GM12878 (cell line): Measurements from ENCODE around the gene RIMS1. TPM values are rescaled to one million over a fixed set of nuclear protein-coding genes. Genes with fewer than 3 reads are reported as not detected.
A peak's percentile ranks its signal among the peaks of the same experiment; 100 is the strongest.

Experiments
- ATAC-seq: fragments of 200-7000 bp; cut with Tn5 transposase; 3 replicates; pipeline ENCODE4 v1.9.1; 2020; ENCODE audit warnings: mild to moderate bottlenecking, moderate library complexity
- BruUV-seq: library from RNA; stranded (reverse); fragments of 400-500 nt; replicated peaks from 2 replicates; lab custom pipeline; 2021; lab: Mats Ljungman, UMichigan
- CTCF ChIA-PET: fragments of 300-600 bp; sonication (Branson Sonifier 250); formaldehyde crosslinking; extraction: SDS; loops from one replicate; lab custom pipeline; 2021; ENCODE audit warnings: inconsistent platforms; lab: Yijun Ruan, JAX
- POLR2A ChIA-PET: fragments of 350-600 bp; formaldehyde crosslinking; extraction: SDS; loops from one replicate; lab custom pipeline; 2021; ENCODE audit warnings: inconsistent platforms; lab: Charles Lee
- RAD21 ChIA-PET: fragments of 300-600 bp; sonication (Branson Sonifier 250); formaldehyde crosslinking; loops from one replicate; lab custom pipeline; 2023; ENCODE audit warnings: antibody characterized with exemption; ENCODE audit not compliant: unreplicated experiment; lab: Charles Lee
- SMC1A ChIA-PET: fragments of 300-600 bp; sonication (Branson Sonifier 250); formaldehyde crosslinking; loops from one replicate; lab custom pipeline; 2023; ENCODE audit not compliant: unreplicated experiment, uncharacterized antibody; lab: Charles Lee
- DNase-seq: peaks from one replicate; pipeline ENCODE4 v3.0.0-alpha.2; 2011; ENCODE audit warnings: low read depth, low spot score
- FAIRE-seq: peaks from 3 replicates; lab custom pipeline; 2011; peaks lifted over from hg19 to GRCh38; lab: Jason Lieb, UNC
- H2AFZ ChIP-seq: 2 replicates; pipeline ENCODE4 v1.6.0; 2011; ENCODE audit warnings: low read depth, low read length, control low read depth; ENCODE audit not compliant: control insufficient read depth
- H3K27ac ChIP-seq: 2 replicates; pipeline ENCODE4 v1.5.1; 2011; ENCODE audit warnings: control low read depth; ENCODE audit not compliant: control insufficient read depth, insufficient read depth
- H3K27me3 ChIP-seq, 2 experiments: replicated peaks in 1 of 2; 2 replicates each; pipeline versions ENCODE4 v1.6.0 to v1.6.1; 2011; ENCODE audit warnings: low read length in 1 of 2; ENCODE audit not compliant: control insufficient read depth in 2 of 2, insufficient read depth in 2 of 2
- H3K36me3 ChIP-seq, 2 experiments: 2 replicates each; pipeline ENCODE4 v1.5.1; 2011; ENCODE audit warnings: low read length in 1 of 2; ENCODE audit not compliant: control insufficient read depth in 2 of 2, insufficient read depth in 2 of 2
- H3K4me1 ChIP-seq: 2 replicates; pipeline ENCODE4 v1.6.1; 2011; ENCODE audit warnings: mild to moderate bottlenecking, low read length, moderate library complexity, mixed read lengths; ENCODE audit not compliant: control insufficient read depth, insufficient read depth
- H3K4me2 ChIP-seq: 2 replicates; pipeline ENCODE4 v1.6.0; 2011; ENCODE audit warnings: control low read depth; ENCODE audit not compliant: control insufficient read depth, insufficient read depth
- H3K4me3 ChIP-seq: fragments of 200-600 bp; sonication (generic); 2 replicates; pipeline ENCODE4 v1.5.1; 2016
- H3K79me2 ChIP-seq: 2 replicates; pipeline ENCODE4 v1.6.0; 2011; ENCODE audit warnings: low read length; ENCODE audit not compliant: control insufficient read depth, insufficient read depth
- H3K9ac ChIP-seq: 2 replicates; pipeline ENCODE4 v1.8.0; 2011; ENCODE audit warnings: low read length, control low read depth, mixed read lengths; ENCODE audit not compliant: control insufficient read depth, insufficient read depth
- H3K9me3 ChIP-seq: replicated peaks from 3 replicates; pipeline ENCODE4 v1.5.1; 2011; ENCODE audit warnings: mild to moderate bottlenecking, low read length; ENCODE audit not compliant: control insufficient read depth, insufficient read depth
- H4K20me1 ChIP-seq: 2 replicates; pipeline ENCODE4 v1.6.0; 2011; ENCODE audit not compliant: control insufficient read depth, insufficient read depth
- ATF7 ChIP-seq: fragments of 450-650 bp; IDR thresholded peaks from 2 replicates; pipeline ENCODE4 v1.6.1; 2016; ENCODE audit warnings: low read depth, mild to moderate bottlenecking
- JUNB ChIP-seq: IDR thresholded peaks from 2 replicates; pipeline ENCODE4 v1.6.1; 2016; ENCODE audit warnings: antibody characterized with exemption, mild to moderate bottlenecking
- MEF2B ChIP-seq: fragments of 450-650 bp; IDR thresholded peaks from 2 replicates; pipeline ENCODE4 v1.6.1; 2018; ENCODE audit warnings: mild to moderate bottlenecking, moderate library complexity; ENCODE audit not compliant: partially characterized antibody, poor library complexity, severe bottlenecking
- PML ChIP-seq: IDR thresholded peaks from 2 replicates; pipeline ENCODE4 v1.6.1; 2012; ENCODE audit warnings: low read length, inconsistent platforms
- PRDM15 ChIP-seq: fragments of 450-650 bp; formaldehyde crosslinking; IDR thresholded peaks from 2 replicates; pipeline ENCODE4 v1.4.0; 2020; ENCODE audit warnings: mild to moderate bottlenecking, moderate library complexity
- RAD51 ChIP-seq: fragments of 450-650 bp; IDR thresholded peaks from 2 replicates; pipeline ENCODE4 v1.6.1; 2016; ENCODE audit warnings: moderate library complexity, mild to moderate bottlenecking, inconsistent platforms
- SP1 ChIP-seq: IDR thresholded peaks from one replicate; pipeline ENCODE4 v1.6.1; 2011; ENCODE audit warnings: low read depth, low read length
- ZNF217 ChIP-seq: fragments of 450-650 bp; IDR thresholded peaks from 2 replicates; pipeline ENCODE4 v1.6.1; 2017; ENCODE audit warnings: antibody characterized with exemption, mild to moderate bottlenecking
- ZNF384 ChIP-seq: IDR thresholded peaks from 2 replicates; pipeline ENCODE4 v1.6.1; 2012; ENCODE audit warnings: low read depth, mild to moderate bottlenecking, low read length, improper control_type of control experiment, borderline replicate concordance
- WGBS: methylation state at CpG from one replicate; pipeline ENCODE4 v1.1.6; 2016; ENCODE audit warnings: low lambda C conversion rate; ENCODE audit not compliant: insufficient replicate concordance, insufficient coverage; ENCODE audit errors: missing lambda C conversion rate; 5-methylcytosine and 5-hydroxymethylcytosine counted together
- in situ Hi-C: fragments of 300-500 bp; cut with MboI; formaldehyde crosslinking; loops from 9 replicates; pipeline ENCODE4 v1.14.3; 2018; ENCODE audit warnings: mixed read lengths
- intact Hi-C: fragments of 100-400 bp; cut with micrococcal nuclease; formaldehyde crosslinking; loops from one replicate; pipeline ENCODE4 v1.14.2; 2022; ENCODE audit not compliant: unreplicated experiment
- polyA plus RNA-seq, 11 experiments: library from polyadenylated mRNA; depleted of rRNA in 4 of 11; unstranded in 6 of 11; stranded (reverse) in 5 of 11; fragments of >200 nt; fragmentation: Nextera tagmentation in 4 of 11; fragmentation: Illumina TruSeq in 1 of 11; extraction: Ambion mirVana in 4 of 11; extraction: Trizol in 1 of 11; gene quantifications; 1 replicate in 1 of 11; 2 replicates in 10 of 11; pipeline versions ENCODE4 v1.2.1 to v1.2.3, GENCODE V29; 2011 to 2016; ENCODE audit warnings: inconsistent platforms in 2 of 11, missing spikeins in 2 of 11, low read depth in 1 of 11
- total RNA-seq, 4 experiments: library from RNA; depleted of rRNA in 3 of 4; stranded (reverse); fragments of >200 nt in 3 of 4; fragmentation: Illumina TruSeq in 1 of 4; extraction: Trizol in 1 of 4; gene quantifications; 2 replicates each; pipeline versions ENCODE4 v1.2.1 to v1.2.3, GENCODE V29; 2013 to 2021

RIMS1 gene
- total and polyA plus RNA-seq, 10 of the 15 experiments (the other 5 are each of a cell fraction or from before 2014, with no cell fraction given) = 0.05 to 0.76 (median 0.23) TPM

GRCh38 chr6:72367439-72367838 lies 481.1 kb downstream of the RIMS1 start (continued):
- no peak for TF ChIP-seq ATF7

- no peak overlapping the region for H3K9ac ChIP-seq
- H3K36me3 ChIP-seq = no peaks in the 10 kb centered on the region
- SMC1A ChIA-PET = no interaction called here
- POLR2A ChIA-PET = no interaction called here
- FAIRE-seq = no peak
- CTCF ChIA-PET = no interaction called here
- H3K4me3 ChIP-seq = no peak overlapping the region
- no TSS peak for BruUV-seq
- DNase-seq = no peak
- intact Hi-C loops (no loop called here), in situ Hi-C loops (no loop called here)
- TF ChIP-seq JUNB (no peak), SP1 (no peak), PML (no peak), ZNF217 (no peak), RAD51 (no peak), PRDM15 (CRISPR knock-in tag) (no peak), MEF2B (no peak), ZNF384 (no peak)
- no peak overlapping the region for H2AFZ ChIP-seq
- no peaks in the 10 kb centered on the region for H3K4me1 ChIP-seq
- 32% methylated on average over 3 of the region's 3 CpGs for WGBS
- no peak for ATAC-seq
- RAD21 ChIA-PET = no interaction called here
- peaks cover 0 to 2% of the 10 kb centered on the region in 2 experiments; a peak in 1 of 4 replicates for H3K27me3 ChIP-seq
- no peaks in the 10 kb centered on the region for H3K79me2 ChIP-seq
- H3K27ac ChIP-seq = no peak overlapping the region
- H4K20me1 ChIP-seq = no peaks in the 10 kb centered on the region
- H3K9me3 ChIP-seq = no peaks in the 10 kb centered on the region
- H3K4me2 ChIP-seq = 0 out of 2 replicates have a peak overlapping the region, but pooled peaks have one; percentile 3
Observed at GRCh38 chr6:72371473-72371872, 485.1 kb downstream of the RIMS1 start.
